WTC11 (cell line): ENCODE results near the gene ID3.

ENCODE experiments used
- CTCF ChIP-seq: fragments of 200-600 bp; IDR thresholded peaks from 2 replicates; pipeline ENCODE4 v1.8.0; 2022; ENCODE audit warnings: antibody characterized with exemption
- GABPB1 ChIP-seq: sonication (generic); formaldehyde crosslinking; IDR thresholded peaks from 2 replicates; pipeline ENCODE4 v1.8.1; 2023; ENCODE audit warnings: mild to moderate bottlenecking, missing genetic modification reagents
- MAX ChIP-seq: sonication (generic); formaldehyde crosslinking; IDR thresholded peaks from 2 replicates; pipeline ENCODE4 v1.8.0; 2022; ENCODE audit warnings: mild to moderate bottlenecking, missing genetic modification reagents
- ZNF423 ChIP-seq: fragments of 250-450 bp; sonication (Bioruptor Pico); IDR thresholded peaks from 2 replicates; pipeline ENCODE4 v2.1.2; 2022; ENCODE audit warnings: mild to moderate bottlenecking, moderate library complexity
- TF ChIP-seq, protein P1 (sequence below): sonication (generic); formaldehyde crosslinking; IDR thresholded peaks from 2 replicates; pipeline ENCODE4 v1.8.1; 2023; ENCODE audit warnings: mild to moderate bottlenecking, missing genetic modification reagents

GRCh38 chr1:23596382-23597358 is 37.4 kb upstream of the ID3 start:
- no peak for TF ChIP-seq MAX
- no peak for TF ChIP-seq ZNF423 (CRISPR knock-in tag)
- TF ChIP-seq CTCF, result no peak
- no peak for TF ChIP-seq GABPB1 (CRISPR knock-in tag)
- TF ChIP-seq, protein P1, sequence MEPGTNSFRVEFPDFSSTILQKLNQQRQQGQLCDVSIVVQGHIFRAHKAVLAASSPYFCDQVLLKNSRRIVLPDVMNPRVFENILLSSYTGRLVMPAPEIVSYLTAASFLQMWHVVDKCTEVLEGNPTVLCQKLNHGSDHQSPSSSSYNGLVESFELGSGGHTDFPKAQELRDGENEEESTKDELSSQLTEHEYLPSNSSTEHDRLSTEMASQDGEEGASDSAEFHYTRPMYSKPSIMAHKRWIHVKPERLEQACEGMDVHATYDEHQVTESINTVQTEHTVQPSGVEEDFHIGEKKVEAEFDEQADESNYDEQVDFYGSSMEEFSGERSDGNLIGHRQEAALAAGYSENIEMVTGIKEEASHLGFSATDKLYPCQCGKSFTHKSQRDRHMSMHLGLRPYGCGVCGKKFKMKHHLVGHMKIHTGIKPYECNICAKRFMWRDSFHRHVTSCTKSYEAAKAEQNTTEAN (CRISPR knock-in tag), result no peak
